GM19395 (cell line): Measurements from ENCODE around the gene NADK2.

Experiments
- ATAC-seq: cut with Tn5 transposase; IDR thresholded peaks from one replicate; pipeline ENCODE4 v1.9.1; 2021; ENCODE audit warnings: mild to moderate bottlenecking, moderate library complexity; ENCODE audit not compliant: unreplicated experiment

The NADK2 gene

GRCh38 chr5:36246036-36246800 is 4.5 kb upstream of the NADK2 start:
- no peak for ATAC-seq

GRCh38 chr5:36244076-36244475 is 2.4 kb upstream of the NADK2 start:
- ATAC-seq: no peak

- no peak for ATAC-seq
Observed at GRCh38 chr5:36243653-36244052, 1.9 kb upstream of the NADK2 start.

GRCh38 chr5:36242534-36243485 is 1.1 kb upstream of the NADK2 start:
- ATAC-seq: no peak

GRCh38 chr5:36240779-36241630 is 720 bp downstream of the NADK2 start:
- peak; percentile 37 for ATAC-seq

- ATAC-seq: no peak
Observed at GRCh38 chr5:36239370-36240293, 2.1 kb downstream of the NADK2 start.

GRCh38 chr5:36238502-36239295 is 3.0 kb downstream of the NADK2 start:
- no peak for ATAC-seq

- no peak for ATAC-seq
Observed at GRCh38 chr5:36237751-36238150, 4.0 kb downstream of the NADK2 start.

- ATAC-seq: no peak
Observed at GRCh38 chr5:36236801-36237200, 4.9 kb downstream of the NADK2 start.

GRCh38 chr5:36232533-36232932 is 9.2 kb downstream of the NADK2 start:
- no peak for ATAC-seq

GRCh38 chr5:36230151-36230790 is 11.5 kb downstream of the NADK2 start:
- ATAC-seq: no peak

- no peak for ATAC-seq
Observed at GRCh38 chr5:36228505-36228904, 13.2 kb downstream of the NADK2 start.

- no peak for ATAC-seq
Observed at GRCh38 chr5:36227046-36227445, 14.7 kb downstream of the NADK2 start.

- ATAC-seq: no peak
Observed at GRCh38 chr5:36222620-36223019, 19.1 kb downstream of the NADK2 start.

- ATAC-seq: no peak
Observed at GRCh38 chr5:36217988-36218387, 23.7 kb downstream of the NADK2 start.

- ATAC-seq: no peak
Observed at GRCh38 chr5:36217567-36217966, 24.2 kb downstream of the NADK2 start.

GRCh38 chr5:36215910-36216309 is 25.8 kb downstream of the NADK2 start:
- no peak for ATAC-seq

GRCh38 chr5:36214436-36214835 is 27.3 kb downstream of the NADK2 start:
- no peak for ATAC-seq

GRCh38 chr5:36209664-36210063 is 32.1 kb downstream of the NADK2 start:
- no peak for ATAC-seq
